ENCODE data around the gene PRKAG2.

DNA sequence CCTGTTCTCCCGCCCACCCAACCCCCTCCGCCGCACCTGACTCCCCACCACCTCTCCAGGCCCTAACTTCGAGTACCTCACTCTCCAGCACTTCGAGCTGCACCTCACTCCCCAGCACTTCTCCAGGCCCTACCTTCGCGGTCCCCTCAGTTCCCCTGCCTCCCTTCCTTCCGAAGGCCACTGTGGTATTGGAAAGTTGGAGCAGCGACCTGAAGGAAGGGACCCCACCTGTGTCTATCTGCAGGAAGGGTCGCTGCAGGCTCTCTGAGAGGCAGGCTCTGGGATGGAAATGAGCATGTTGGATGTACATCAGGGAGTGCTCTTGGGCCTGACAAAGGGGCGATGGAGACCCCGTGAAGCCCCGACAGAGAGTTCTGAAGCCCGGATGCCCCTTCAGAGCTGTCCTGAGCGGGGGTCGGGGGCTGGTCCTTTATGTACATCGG, 122.2 kb downstream of the PRKAG2 start:
- TF ChIP-seq, protein P1, sequence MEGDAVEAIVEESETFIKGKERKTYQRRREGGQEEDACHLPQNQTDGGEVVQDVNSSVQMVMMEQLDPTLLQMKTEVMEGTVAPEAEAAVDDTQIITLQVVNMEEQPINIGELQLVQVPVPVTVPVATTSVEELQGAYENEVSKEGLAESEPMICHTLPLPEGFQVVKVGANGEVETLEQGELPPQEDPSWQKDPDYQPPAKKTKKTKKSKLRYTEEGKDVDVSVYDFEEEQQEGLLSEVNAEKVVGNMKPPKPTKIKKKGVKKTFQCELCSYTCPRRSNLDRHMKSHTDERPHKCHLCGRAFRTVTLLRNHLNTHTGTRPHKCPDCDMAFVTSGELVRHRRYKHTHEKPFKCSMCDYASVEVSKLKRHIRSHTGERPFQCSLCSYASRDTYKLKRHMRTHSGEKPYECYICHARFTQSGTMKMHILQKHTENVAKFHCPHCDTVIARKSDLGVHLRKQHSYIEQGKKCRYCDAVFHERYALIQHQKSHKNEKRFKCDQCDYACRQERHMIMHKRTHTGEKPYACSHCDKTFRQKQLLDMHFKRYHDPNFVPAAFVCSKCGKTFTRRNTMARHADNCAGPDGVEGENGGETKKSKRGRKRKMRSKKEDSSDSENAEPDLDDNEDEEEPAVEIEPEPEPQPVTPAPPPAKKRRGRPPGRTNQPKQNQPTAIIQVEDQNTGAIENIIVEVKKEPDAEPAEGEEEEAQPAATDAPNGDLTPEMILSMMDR (IDR thresholded peaks at IDR 0.05) = no peak
- TF ChIP-seq POLR2A (IDR thresholded peaks at IDR 0.05) = no peak

Measured in Peyer's patch (tissue), 4 donors.